ENCODE results near the gene TRIM44.
"Not testable (repeated sequence)": the region's sequence is repeated elsewhere in the genome, so short reads cannot be mapped to it uniquely, and the experiment has no call there.

Gene TRIM44

DNA sequence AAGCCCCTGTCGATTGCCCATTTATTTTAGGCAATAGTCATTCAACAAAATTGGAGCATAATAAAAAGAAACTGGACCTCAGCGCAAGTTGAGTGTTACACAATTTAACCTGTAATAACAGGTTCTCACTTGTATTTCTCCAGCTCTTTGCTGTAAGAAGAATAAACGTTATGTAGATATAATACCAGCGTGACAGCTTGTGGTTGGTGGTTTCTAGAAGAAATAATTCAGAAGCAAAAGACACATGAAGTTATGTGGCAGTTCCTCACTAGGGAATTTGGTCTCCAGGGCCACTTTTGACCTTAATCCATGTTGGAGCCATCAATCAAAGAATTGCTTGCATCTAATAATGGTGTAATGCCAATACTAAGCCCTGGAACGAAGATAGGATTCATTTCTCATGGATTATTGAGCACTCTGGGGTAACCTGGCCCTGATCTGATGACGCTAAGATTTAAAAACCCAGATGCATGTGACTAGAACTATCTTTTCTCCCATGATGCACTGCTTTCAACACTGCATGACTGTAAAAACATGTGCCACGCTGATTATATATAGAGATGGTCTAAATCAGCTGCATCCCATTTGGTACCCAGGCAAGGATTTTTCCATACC lies 151.6 kb downstream of the TRIM44 start:
- Histone ChIP-seq H3K9ac (ENCODE audit: low read length) (no peak overlapping the region), H3K4me1 (ENCODE audit: control insufficient read depth, insufficient read depth, low read length) (peaks cover 7% of the 10 kb centered on the region), H3K4me3 (ENCODE audit: low read length) (no peak overlapping the region), H3K27ac (ENCODE audit: low read depth, low read length) (no peak overlapping the region), H3K27me3 (ENCODE audit: control insufficient read depth, insufficient read depth, low read length) (no peaks in the 10 kb centered on the region), H3K36me3 (ENCODE audit: control insufficient read depth, insufficient read depth, low read length) (no peaks in the 10 kb centered on the region)

DNA sequence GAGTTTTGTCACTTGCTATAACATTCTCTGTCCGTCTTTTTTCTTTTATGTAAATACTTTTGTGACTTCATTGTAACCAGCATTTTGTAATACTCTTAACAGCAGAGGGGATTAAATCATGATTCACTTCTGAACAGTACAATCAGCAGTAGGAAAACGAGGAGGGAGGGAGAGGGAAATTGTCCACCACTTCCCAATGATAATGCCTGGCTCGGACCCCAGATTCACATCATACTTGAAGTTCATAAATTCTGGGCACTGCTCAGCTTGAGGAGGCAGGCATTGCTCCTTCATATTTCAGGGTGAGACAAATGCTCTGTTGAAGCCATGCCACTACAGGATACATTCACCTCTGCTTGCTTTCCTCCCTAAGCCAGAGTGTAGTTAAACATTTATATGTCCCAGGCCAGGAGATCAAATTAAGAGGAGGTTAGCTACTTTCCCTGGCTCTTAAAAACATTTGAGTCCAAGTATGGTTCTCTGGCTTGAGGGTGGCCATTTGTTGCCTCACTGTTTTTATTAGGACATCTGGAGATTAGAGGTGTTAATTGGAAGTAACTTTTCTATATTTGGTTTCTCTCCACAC lies 152.2 kb downstream of the TRIM44 start:
- Histone ChIP-seq H3K4me3 (ENCODE audit: low read length) (no peak overlapping the region), H3K9ac (ENCODE audit: low read length) (no peak overlapping the region), H3K4me1 (ENCODE audit: control insufficient read depth, insufficient read depth, low read length) (peaks cover 7% of the 10 kb centered on the region), H3K36me3 (ENCODE audit: control insufficient read depth, insufficient read depth, low read length) (no peaks in the 10 kb centered on the region), H3K27ac (ENCODE audit: low read depth, low read length) (no peak overlapping the region), H3K27me3 (ENCODE audit: control insufficient read depth, insufficient read depth, low read length) (no peaks in the 10 kb centered on the region)

DNA sequence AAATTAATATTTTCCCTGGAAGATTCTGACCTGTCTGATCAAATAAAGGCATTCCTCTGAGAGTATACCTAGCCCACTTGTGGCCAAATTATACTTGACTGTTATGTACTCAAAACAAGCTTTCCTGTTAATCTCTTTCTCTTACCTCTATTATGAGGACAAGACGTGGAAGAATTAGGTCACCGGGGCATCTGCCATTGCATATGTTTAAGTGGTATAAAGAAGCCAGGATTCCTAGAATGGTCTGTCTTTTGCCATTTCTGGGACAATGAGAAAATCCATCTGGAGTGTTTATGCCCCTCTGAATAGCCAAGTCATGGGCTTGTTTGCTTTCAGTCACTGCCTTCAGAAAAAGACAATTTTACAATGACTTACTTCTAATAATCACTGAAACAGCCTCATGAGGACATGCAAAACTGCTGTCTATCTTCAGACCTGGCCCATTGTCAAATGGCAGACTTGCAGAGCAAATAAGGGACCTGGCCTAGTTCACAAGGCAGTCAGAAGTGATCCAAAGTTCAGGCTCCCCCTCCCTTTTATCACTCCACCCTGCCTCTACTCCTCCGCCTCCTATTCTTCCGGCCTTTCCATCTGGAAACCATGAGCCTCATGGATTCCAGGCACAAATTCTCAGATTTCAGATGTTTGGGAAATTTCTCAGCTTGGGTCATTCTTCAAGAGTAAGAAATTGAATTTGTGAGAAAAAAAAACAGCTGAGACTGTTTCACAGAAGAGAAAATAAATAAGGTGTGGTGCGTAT lies 153.2 kb downstream of the TRIM44 start:
- H3K27ac ChIP-seq (ENCODE audit: low read depth, low read length): no peak overlapping the region
- H3K4me3 ChIP-seq (ENCODE audit: low read length): no peak overlapping the region
- no peak overlapping the region for H3K9ac ChIP-seq (ENCODE audit: low read length)
- no peaks in the 10 kb centered on the region for H3K27me3 ChIP-seq (ENCODE audit: control insufficient read depth, insufficient read depth, low read length)
- H3K36me3 ChIP-seq (ENCODE audit: control insufficient read depth, insufficient read depth, low read length): no peaks in the 10 kb centered on the region
- peaks cover 7% of the 10 kb centered on the region for H3K4me1 ChIP-seq (ENCODE audit: control insufficient read depth, insufficient read depth, low read length)

DNA sequence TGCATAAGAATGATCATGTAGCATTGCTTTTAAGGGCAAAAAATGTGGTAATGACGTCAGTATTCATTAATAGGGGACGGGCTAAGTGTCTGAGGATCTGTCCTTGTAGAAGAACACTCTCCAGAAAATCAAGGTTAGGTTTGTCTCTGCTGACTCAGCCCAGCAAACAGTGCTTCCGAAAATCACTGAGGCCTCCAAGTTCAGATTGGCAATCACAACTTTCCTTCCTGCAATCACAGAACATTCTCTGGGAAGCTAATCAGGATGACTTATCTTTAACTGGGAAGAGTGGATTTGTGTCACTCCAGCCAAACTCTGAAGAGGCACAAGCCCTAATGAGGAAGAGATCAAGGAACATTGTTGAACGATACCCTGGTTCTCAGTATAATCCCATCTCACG lies 158.0 kb downstream of the TRIM44 start:
- Histone ChIP-seq H3K27me3 (ENCODE audit: control insufficient read depth, insufficient read depth, low read length) (no peaks in the 10 kb centered on the region), H3K4me1 (ENCODE audit: control insufficient read depth, insufficient read depth, low read length) (no peaks in the 10 kb centered on the region), H3K9ac (ENCODE audit: low read length) (no peak overlapping the region), H3K36me3 (ENCODE audit: control insufficient read depth, insufficient read depth, low read length) (no peaks in the 10 kb centered on the region), H3K4me3 (ENCODE audit: low read length) (no peak overlapping the region), H3K27ac (ENCODE audit: low read depth, low read length) (no peak overlapping the region)

GRCh38 chr11:35822815-35823495 lies 160.4 kb downstream of the TRIM44 start:
- Histone ChIP-seq H3K9ac (ENCODE audit: low read length) (no peak overlapping the region), H3K4me3 (ENCODE audit: low read length) (no peak overlapping the region), H3K27me3 (ENCODE audit: control insufficient read depth, insufficient read depth, low read length) (no peaks in the 10 kb centered on the region), H3K27ac (ENCODE audit: low read depth, low read length) (no peak overlapping the region), H3K4me1 (ENCODE audit: control insufficient read depth, insufficient read depth, low read length) (no peaks in the 10 kb centered on the region), H3K36me3 (ENCODE audit: control insufficient read depth, insufficient read depth, low read length) (no peaks in the 10 kb centered on the region)

DNA sequence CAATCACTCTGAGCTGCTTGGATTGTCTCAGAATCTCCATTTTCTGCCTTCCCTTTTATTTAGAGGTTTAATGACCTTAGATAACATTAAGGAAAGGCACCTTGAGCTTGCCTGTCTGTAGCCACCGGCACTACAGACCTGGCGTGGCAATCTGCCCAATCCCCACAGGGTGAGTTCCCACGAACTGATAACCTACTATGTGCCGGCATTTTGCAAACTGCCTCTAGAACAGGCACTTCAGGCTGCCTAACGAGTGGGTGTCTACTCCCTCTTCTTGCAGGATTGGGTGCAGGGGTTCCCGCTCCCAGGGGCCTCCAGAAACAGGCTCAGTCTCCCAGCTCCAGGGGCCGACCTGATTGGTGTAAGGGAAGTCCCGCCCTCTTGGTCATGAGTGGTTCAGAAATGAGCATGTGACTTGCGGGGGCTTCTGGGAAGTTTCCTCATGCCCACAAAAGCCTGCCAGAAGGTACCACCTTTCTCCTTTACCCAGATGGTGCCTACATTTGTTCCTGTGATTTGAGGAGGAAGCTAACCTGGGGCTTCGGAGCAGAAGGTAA lies 161.2 kb downstream of the TRIM44 start:
- no peak overlapping the region for H3K9ac ChIP-seq (ENCODE audit: low read length)
- no peaks in the 10 kb centered on the region for H3K27me3 ChIP-seq (ENCODE audit: control insufficient read depth, insufficient read depth, low read length)
- H3K27ac ChIP-seq (ENCODE audit: low read depth, low read length): no peak overlapping the region
- H3K4me1 ChIP-seq (ENCODE audit: control insufficient read depth, insufficient read depth, low read length): no peaks in the 10 kb centered on the region
- H3K4me3 ChIP-seq (ENCODE audit: low read length): no peak overlapping the region
- no peaks in the 10 kb centered on the region for H3K36me3 ChIP-seq (ENCODE audit: control insufficient read depth, insufficient read depth, low read length)

DNA sequence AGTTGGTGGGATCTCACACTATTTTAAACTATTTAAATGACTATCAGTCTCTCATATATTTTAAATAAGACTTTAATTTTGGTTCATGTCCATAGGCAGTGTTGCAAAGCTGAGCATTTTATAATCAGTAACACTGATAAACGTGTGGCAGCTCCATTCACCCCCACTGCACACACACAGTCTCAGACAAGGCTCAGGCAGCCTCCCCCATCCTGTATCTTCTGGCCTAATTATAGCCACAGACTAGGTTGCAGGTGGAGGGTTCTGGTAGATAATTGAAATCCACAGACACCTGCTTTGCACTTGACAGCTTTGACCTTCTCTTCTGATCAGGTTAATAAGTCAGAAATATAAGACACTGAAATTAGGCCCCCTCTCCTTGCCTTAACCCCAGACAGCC lies 162.8 kb downstream of the TRIM44 start:
- H3K4me3 ChIP-seq (ENCODE audit: low read length): no peak overlapping the region
- no peak overlapping the region for H3K27ac ChIP-seq (ENCODE audit: low read depth, low read length)
- no peaks in the 10 kb centered on the region for H3K4me1 ChIP-seq (ENCODE audit: control insufficient read depth, insufficient read depth, low read length)

DNA sequence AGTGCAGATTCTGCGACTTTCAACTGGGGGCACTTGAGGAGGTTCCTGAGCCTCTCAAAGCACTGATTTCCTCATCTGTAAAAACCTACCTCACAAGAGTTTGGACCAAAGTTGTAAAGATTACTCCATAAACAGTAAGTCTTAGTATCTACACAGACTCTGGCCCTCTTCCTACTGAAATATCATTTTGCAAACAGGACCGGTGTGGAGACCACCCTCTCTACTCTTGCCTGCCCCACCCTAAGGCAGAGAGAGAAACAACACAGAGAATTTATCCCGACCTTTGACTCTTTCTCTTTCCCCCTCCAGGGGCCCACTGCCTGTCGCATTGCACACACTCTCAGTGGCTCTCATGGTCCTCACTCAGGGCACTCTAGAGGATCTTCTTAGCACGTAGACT lies 163.4 kb downstream of the TRIM44 start:
- H3K9ac ChIP-seq (ENCODE audit: low read length): no peak overlapping the region
- no peaks in the 10 kb centered on the region for H3K4me1 ChIP-seq (ENCODE audit: control insufficient read depth, insufficient read depth, low read length)
- no peak overlapping the region for H3K4me3 ChIP-seq (ENCODE audit: low read length)
- no peaks in the 10 kb centered on the region for H3K27me3 ChIP-seq (ENCODE audit: control insufficient read depth, insufficient read depth, low read length)
- no peak overlapping the region for H3K27ac ChIP-seq (ENCODE audit: low read depth, low read length)
- no peaks in the 10 kb centered on the region for H3K36me3 ChIP-seq (ENCODE audit: control insufficient read depth, insufficient read depth, low read length)

More for the DNA sequence above, 162.8 kb downstream of the TRIM44 start:
- no peaks in the 10 kb centered on the region for H3K36me3 ChIP-seq (ENCODE audit: control insufficient read depth, insufficient read depth, low read length)
- H3K27me3 ChIP-seq (ENCODE audit: control insufficient read depth, insufficient read depth, low read length): no peaks in the 10 kb centered on the region
- H3K9ac ChIP-seq (ENCODE audit: low read length): no peak overlapping the region

DNA sequence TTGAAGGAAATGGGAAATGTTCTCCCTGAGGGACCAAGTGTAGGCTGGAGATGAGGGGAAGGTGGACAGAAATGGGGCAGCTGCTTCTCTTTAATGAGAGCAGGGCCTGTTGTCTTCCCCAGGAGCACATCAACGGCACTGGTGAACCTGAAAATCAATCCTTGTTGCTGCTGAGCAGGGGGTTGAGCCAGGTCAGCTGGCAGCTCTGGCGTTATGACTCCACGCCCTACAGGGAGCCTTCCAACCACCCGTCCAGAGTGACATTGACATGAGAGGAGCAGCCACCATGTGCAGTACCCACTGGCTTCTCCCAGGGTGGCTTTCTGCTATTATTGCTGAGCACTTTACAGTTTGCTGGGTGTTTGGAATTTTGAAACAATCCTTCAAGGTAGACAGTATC lies 164.4 kb downstream of the TRIM44 start:
- no peak overlapping the region for H3K4me3 ChIP-seq (ENCODE audit: low read length)
- no peak overlapping the region for H3K27ac ChIP-seq (ENCODE audit: low read depth, low read length)
- no peaks in the 10 kb centered on the region for H3K4me1 ChIP-seq (ENCODE audit: control insufficient read depth, insufficient read depth, low read length)
- no peaks in the 10 kb centered on the region for H3K27me3 ChIP-seq (ENCODE audit: control insufficient read depth, insufficient read depth, low read length)
- no peaks in the 10 kb centered on the region for H3K36me3 ChIP-seq (ENCODE audit: control insufficient read depth, insufficient read depth, low read length)
- H3K9ac ChIP-seq (ENCODE audit: low read length): no peak overlapping the region

DNA sequence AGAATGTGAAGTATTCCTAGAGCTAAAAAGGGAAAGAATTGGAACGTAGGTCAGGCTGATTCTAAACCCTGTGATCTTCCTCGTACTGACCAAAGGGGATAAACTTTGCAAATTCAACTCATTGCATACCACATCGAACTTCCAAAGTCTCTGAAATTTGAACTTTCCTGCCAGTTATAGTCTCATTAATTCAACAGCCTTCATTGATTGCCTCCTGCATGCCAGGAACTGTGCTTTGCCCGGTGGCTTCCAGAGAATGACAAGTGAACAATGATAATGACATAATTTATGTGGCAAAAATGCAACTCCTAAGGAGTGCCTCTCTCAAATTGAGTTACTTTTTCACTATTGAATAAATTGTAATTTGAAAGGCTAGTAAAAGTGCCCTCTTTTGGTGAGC lies 173.6 kb downstream of the TRIM44 start:
- Histone ChIP-seq H3K9ac (ENCODE audit: low read length) (no peak overlapping the region), H3K36me3 (ENCODE audit: control insufficient read depth, insufficient read depth, low read length) (no peaks in the 10 kb centered on the region), H3K27me3 (ENCODE audit: control insufficient read depth, insufficient read depth, low read length) (no peaks in the 10 kb centered on the region), H3K27ac (ENCODE audit: low read depth, low read length) (no peak overlapping the region), H3K4me3 (ENCODE audit: low read length) (no peak overlapping the region), H3K4me1 (ENCODE audit: control insufficient read depth, insufficient read depth, low read length) (no peaks in the 10 kb centered on the region)

DNA sequence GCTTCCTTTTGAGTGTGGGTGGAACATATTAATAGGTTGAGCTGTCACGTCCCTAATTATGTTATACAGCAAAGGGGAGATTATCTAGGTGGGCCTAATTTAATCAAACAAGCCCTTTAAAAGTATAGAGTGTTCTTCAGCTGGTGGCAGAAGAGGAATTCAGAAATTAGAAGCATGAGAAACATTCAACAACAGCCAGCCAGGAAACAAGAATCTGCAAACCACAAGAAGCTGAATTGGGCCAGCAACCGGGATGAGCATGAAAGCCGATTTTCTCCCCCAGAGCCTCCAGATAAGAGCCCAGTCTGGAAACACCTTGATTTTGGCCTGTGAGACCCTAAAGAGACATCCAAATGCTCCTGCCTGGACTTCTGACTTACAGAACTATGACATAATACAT lies 175.5 kb downstream of the TRIM44 start:
- H3K9ac ChIP-seq (ENCODE audit: low read length): no peak overlapping the region
- H3K4me3 ChIP-seq (ENCODE audit: low read length): no peak overlapping the region
- no peaks in the 10 kb centered on the region for H3K27me3 ChIP-seq (ENCODE audit: control insufficient read depth, insufficient read depth, low read length)
- H3K36me3 ChIP-seq (ENCODE audit: control insufficient read depth, insufficient read depth, low read length): no peaks in the 10 kb centered on the region
- H3K4me1 ChIP-seq (ENCODE audit: control insufficient read depth, insufficient read depth, low read length): no peaks in the 10 kb centered on the region
- H3K27ac ChIP-seq (ENCODE audit: low read depth, low read length): no peak overlapping the region

- not testable (repeated sequence) for H3K4me1 ChIP-seq (ENCODE audit: control insufficient read depth, insufficient read depth, low read length); H3K27ac ChIP-seq (ENCODE audit: low read depth, low read length); H3K4me3 ChIP-seq (ENCODE audit: low read length); H3K27me3 ChIP-seq (ENCODE audit: control insufficient read depth, insufficient read depth, low read length); H3K36me3 ChIP-seq (ENCODE audit: control insufficient read depth, insufficient read depth, low read length); H3K9ac ChIP-seq (ENCODE audit: low read length)
Measured at GRCh38 chr11:35838697-35839367, 176.3 kb downstream of the TRIM44 start.
